ENCODE data around the gene MTHFD1L. TPM values are rescaled to one million over a fixed set of nuclear protein-coding genes. Genes with fewer than 3 reads are reported as not detected.

MTHFD1L gene
- total and polyA plus RNA-seq, 2 of the 4 experiments (the other 2 are of a cell fraction): 43.5 to 53.2 TPM

GRCh38 chr6:151063352-151063751 is 197.8 kb downstream of the MTHFD1L start:
- Histone ChIP-seq H3K4ac (ENCODE audit: low read depth, low read length) (no peak overlapping the region), H3K4me2 (ENCODE audit: low read depth, low read length) (no peak overlapping the region), H3K27me3 (ENCODE audit: control insufficient read depth, insufficient read depth, low read length) (no peaks in the 10 kb centered on the region), H3K27ac (ENCODE audit: insufficient read depth, low read length) (no peak overlapping the region), H2AFZ (replicated peaks; ENCODE audit: low read length, poor library complexity) (no peak overlapping the region), H4K20me1 (ENCODE audit: insufficient read depth, low read length) (peaks cover 15% of the 10 kb centered on the region), H2BK5ac (ENCODE audit: low read depth, low read length, poor library complexity, severe bottlenecking) (no peak overlapping the region), H3K9ac (ENCODE audit: low read depth, low read length) (no peak overlapping the region), H3K9me1 (ENCODE audit: insufficient read depth, low read length) (peaks cover 27% of the 10 kb centered on the region), H3K4me1 (ENCODE audit: control insufficient read depth, insufficient read depth, low read length) (peaks cover 14% of the 10 kb centered on the region), H2BK20ac (ENCODE audit: low read depth, low read length) (no peak overlapping the region), H4K91ac (ENCODE audit: insufficient read depth, low read depth, low read length) (no peak overlapping the region), H4K8ac (ENCODE audit: low read depth in 2 of 2, low read length in 2 of 2) (no peak overlapping the region), H2BK15ac (ENCODE audit: low read depth, low read length) (no peak overlapping the region), H2AK5ac (ENCODE audit: low read depth, low read length) (no peak overlapping the region), H2AK9ac (replicated peaks; ENCODE audit: low read depth, low read length, poor library complexity) (no peak overlapping the region), H3K36me3 (ENCODE audit: control insufficient read depth, insufficient read depth, low read length) (peaks cover 14% of the 10 kb centered on the region), H3K9me3 (ENCODE audit: control insufficient read depth, insufficient read depth, low read length) (no peaks in the 10 kb centered on the region), H3K23ac (ENCODE audit: low read depth, low read length) (no peak overlapping the region), H3K18ac (ENCODE audit: low read depth, low read length) (no peak overlapping the region), H3K14ac (replicated peaks; ENCODE audit: low read depth, low read length) (no peak overlapping the region), H3K79me1 (ENCODE audit: low read depth in 1 of 2, low read length in 2 of 2) (peaks cover 23 to 42% of the 10 kb centered on the region in 2 experiments), H4K5ac (ENCODE audit: low read depth, low read length) (no peak overlapping the region), H3K56ac (ENCODE audit: extremely low read depth, insufficient read depth, low read length) (no peak overlapping the region), H3K4me3 (ENCODE audit: insufficient read depth, low read depth, low read length) (no peak overlapping the region), H2BK120ac (ENCODE audit: low read depth, low read length) (no peak overlapping the region)
- no TSS peak for BruUV-seq (replicated peaks)
- CTCF ChIA-PET: no interaction called here
- peak; percentile 72 for DNase-seq
- in situ Hi-C loops (cut with MboI; ENCODE audit: low sequenced_read_pairs) (loop anchor here (25.0 kb wide), 1 partner anchor 1226 kb away; no protein-coding TSS in a partner anchor), intact Hi-C loops (cut with micrococcal nuclease) (loop anchor here (10.0 kb wide), 1 partner anchor 169 kb away; no protein-coding TSS in a partner anchor), dilution Hi-C loops (cut with HindIII; ENCODE audit: low sequenced_read_pairs, unreplicated experiment) (no loop called here)
- ATAC-seq (ENCODE audit: low read depth): no peak
- POLR2A ChIA-PET (ENCODE audit: unreplicated experiment): no interaction called here
- WGBS, 2 experiments (ENCODE audit: extremely low coverage in 2 of 2, insufficient read length in 1 of 2): no CpG with 5 or more reads among the region's 3 CpGs
- TF ChIP-seq RFX5 (IDR thresholded peaks at IDR 0.05; ENCODE audit: low read depth, low read length) (no peak), RCOR1 (IDR thresholded peaks at IDR 0.05; ENCODE audit: insufficient replicate concordance, low read length) (no peak), MXI1 (IDR thresholded peaks at IDR 0.05; ENCODE audit: borderline replicate concordance, low read depth, low read length) (no peak), MAFK (IDR thresholded peaks at IDR 0.05; ENCODE audit: low read depth, low read length) (no peak), SMC3 (IDR thresholded peaks at IDR 0.05; ENCODE audit: low read depth, low read length) (no peak), CEBPB (IDR thresholded peaks at IDR 0.05; ENCODE audit: low read depth, low read length) (no peak), USF2 (IDR thresholded peaks at IDR 0.05; ENCODE audit: low read depth, low read length) (no peak), POLR2A (IDR thresholded peaks at IDR 0.05; ENCODE audit: low read depth, low read length) (no peak), RAD21 (IDR thresholded peaks at IDR 0.05; ENCODE audit: low read length) (no peak), BHLHE40 (IDR thresholded peaks at IDR 0.05; ENCODE audit: low read depth, low read length) (no peak), CHD1 (IDR thresholded peaks at IDR 0.05; ENCODE audit: low read depth, low read length) (no peak), NFE2L2 (IDR thresholded peaks at IDR 0.05; ENCODE audit: low read depth, low read length) (no peak), FOS (IDR thresholded peaks at IDR 0.05; ENCODE audit: low read depth, low read length) (no peak)
- TF ChIP-seq, protein P1, sequence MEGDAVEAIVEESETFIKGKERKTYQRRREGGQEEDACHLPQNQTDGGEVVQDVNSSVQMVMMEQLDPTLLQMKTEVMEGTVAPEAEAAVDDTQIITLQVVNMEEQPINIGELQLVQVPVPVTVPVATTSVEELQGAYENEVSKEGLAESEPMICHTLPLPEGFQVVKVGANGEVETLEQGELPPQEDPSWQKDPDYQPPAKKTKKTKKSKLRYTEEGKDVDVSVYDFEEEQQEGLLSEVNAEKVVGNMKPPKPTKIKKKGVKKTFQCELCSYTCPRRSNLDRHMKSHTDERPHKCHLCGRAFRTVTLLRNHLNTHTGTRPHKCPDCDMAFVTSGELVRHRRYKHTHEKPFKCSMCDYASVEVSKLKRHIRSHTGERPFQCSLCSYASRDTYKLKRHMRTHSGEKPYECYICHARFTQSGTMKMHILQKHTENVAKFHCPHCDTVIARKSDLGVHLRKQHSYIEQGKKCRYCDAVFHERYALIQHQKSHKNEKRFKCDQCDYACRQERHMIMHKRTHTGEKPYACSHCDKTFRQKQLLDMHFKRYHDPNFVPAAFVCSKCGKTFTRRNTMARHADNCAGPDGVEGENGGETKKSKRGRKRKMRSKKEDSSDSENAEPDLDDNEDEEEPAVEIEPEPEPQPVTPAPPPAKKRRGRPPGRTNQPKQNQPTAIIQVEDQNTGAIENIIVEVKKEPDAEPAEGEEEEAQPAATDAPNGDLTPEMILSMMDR (conservative IDR thresholded peaks at IDR 0.05; ENCODE audit: low read depth, low read length): no peak
